SKM-1 (cell line): ENCODE measurements around the gene TAS1R3.

Experiments used
- DNase-seq: peaks from one replicate; lab custom pipeline; 2025; ENCODE audit not compliant: unreplicated experiment; lab: John Stamatoyannopoulos, UW

The TAS1R3 gene

GRCh38 chr1:1337793-1338147 lies 6.7 kb downstream of the TAS1R3 start:
- no peak for DNase-seq

- no peak for DNase-seq
These were observed 7.2 kb downstream of the TAS1R3 start for GRCh38 chr1:1338278-1338677.

- DNase-seq = no peak
These were observed 9.1 kb downstream of the TAS1R3 start for GRCh38 chr1:1340185-1340584.

GRCh38 chr1:1340791-1341548 lies 9.9 kb downstream of the TAS1R3 start:
- DNase-seq = no peak

GRCh38 chr1:1341549-1342021 lies 10.5 kb downstream of the TAS1R3 start:
- DNase-seq = no peak

GRCh38 chr1:1342061-1342562 lies 11.0 kb downstream of the TAS1R3 start:
- no peak for DNase-seq

- no peak for DNase-seq
These were observed 11.6 kb downstream of the TAS1R3 start for GRCh38 chr1:1342584-1343115.

- no peak for DNase-seq
These were observed 12.8 kb downstream of the TAS1R3 start for GRCh38 chr1:1343811-1344421.

GRCh38 chr1:1344655-1345361 lies 13.7 kb downstream of the TAS1R3 start:
- no peak for DNase-seq

GRCh38 chr1:1345384-1345783 lies 14.3 kb downstream of the TAS1R3 start:
- DNase-seq = no peak

GRCh38 chr1:1345860-1346500 lies 14.9 kb downstream of the TAS1R3 start:
- no peak for DNase-seq

- no peak for DNase-seq
These were observed 15.4 kb downstream of the TAS1R3 start for GRCh38 chr1:1346501-1346890.

GRCh38 chr1:1347026-1347595 lies 16.0 kb downstream of the TAS1R3 start:
- no peak for DNase-seq

GRCh38 chr1:1347663-1348419 lies 16.8 kb downstream of the TAS1R3 start:
- DNase-seq = no peak

GRCh38 chr1:1348420-1349255 lies 17.6 kb downstream of the TAS1R3 start:
- DNase-seq = no peak

GRCh38 chr1:1349256-1350012 lies 18.4 kb downstream of the TAS1R3 start, which contains the start of gene DVL1:
Gene DVL1 (minus strand): TSS chr1:1349418. CDS start chr1:1349065, 353 bp downstream.
- DNase-seq = no peak

GRCh38 chr1:1351511-1352427 lies 20.7 kb downstream of the TAS1R3 start:
- DNase-seq = no peak
